ENCODE results near the gene ARHGEF6.

GRCh38 chrX:136794080-136794479, 13.3 kb upstream of the ARHGEF6 start:
- TF ChIP-seq CTCF (conservative IDR thresholded peaks at IDR 0.05; ENCODE audit: low read length) (no peak), EZH2phosphoT487 (IDR thresholded peaks at IDR 0.05; ENCODE audit: borderline replicate concordance) (no peak)

Data from Loucy (cell line).